ENCODE data around the gene KRT75. TPM values are rescaled to one million over a fixed set of nuclear protein-coding genes. Genes with fewer than 3 reads are reported as not detected.

KRT75 gene
- total and polyA plus RNA-seq, 2 of the 13 experiments (the other 11 are each of a cell fraction or from before 2014, with no cell fraction given) = not detected

DNA sequence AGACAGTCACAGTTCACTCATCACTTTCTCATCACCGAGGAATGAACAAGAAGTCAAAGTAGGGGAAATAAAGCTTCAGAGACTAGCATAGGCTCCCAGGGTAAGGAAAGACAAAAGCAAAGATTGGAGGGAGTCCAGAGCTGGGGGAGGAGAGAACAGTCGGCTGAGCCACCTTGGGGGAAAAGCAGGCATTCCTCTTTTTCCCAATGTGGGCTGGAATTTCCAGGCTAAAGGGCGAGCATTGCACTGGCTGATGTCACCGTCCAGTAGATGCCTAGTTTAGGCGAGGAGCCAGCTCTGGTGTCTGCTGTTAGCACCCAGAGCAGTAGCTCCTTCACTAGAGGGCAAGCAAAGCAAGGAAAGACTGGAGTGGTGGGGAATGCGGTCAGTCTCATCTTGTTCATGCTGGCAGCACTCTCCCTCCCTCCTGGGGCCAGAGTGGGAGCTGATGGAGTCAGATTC is 8.5 kb upstream of the KRT75 start:
- POLR2A ChIA-PET = no interaction called here
- CTCF ChIA-PET (ENCODE audit: low intra/inter-chr PET ratio, low total read pairs) = no interaction called here
- no peak overlapping the region for H3K9ac ChIP-seq (ENCODE audit: insufficient read depth, low read depth, low read length)
- DNase-seq (ENCODE audit: low spot score) (no peak), FAIRE-seq (no peak), ATAC-seq (no peak)
- H3K4me1 ChIP-seq (ENCODE audit: insufficient read depth, low read length) = peaks cover 13% of the 10 kb centered on the region
- no peaks in the 10 kb centered on the region for H3K36me3 ChIP-seq (replicated peaks in 1 of 2; ENCODE audit: control insufficient read depth in 1 of 2, insufficient read depth in 2 of 2, low read length in 2 of 2)
- no peak overlapping the region for H3K27ac ChIP-seq (ENCODE audit: extremely low read length, insufficient read depth, low read length)
- no peak overlapping the region for H2AFZ ChIP-seq (ENCODE audit: low read length)
- H3K4me2 ChIP-seq (ENCODE audit: low read depth, low read length) = no peak overlapping the region
- WGBS (ENCODE audit: low lambda C conversion rate) = 2% methylated on average over 5 of the region's 6 CpGs
- no peaks in the 10 kb centered on the region for H3K9me3 ChIP-seq (ENCODE audit: low read length)
- no peaks in the 10 kb centered on the region for H3K79me2 ChIP-seq (ENCODE audit: insufficient read depth, low read length)
- H3K27me3 ChIP-seq (ENCODE audit: control insufficient read depth in 1 of 2, insufficient read depth in 2 of 2, low read length in 2 of 2) = peaks cover 1 to 4% of the 10 kb centered on the region in 2 experiments; a peak in 2 of 5 replicates
- TF ChIP-seq FOSL1 (CRISPR knock-in tag; IDR thresholded peaks at IDR 0.05; ENCODE audit: borderline replicate concordance) = no peak
- TF ChIP-seq, protein P1, sequence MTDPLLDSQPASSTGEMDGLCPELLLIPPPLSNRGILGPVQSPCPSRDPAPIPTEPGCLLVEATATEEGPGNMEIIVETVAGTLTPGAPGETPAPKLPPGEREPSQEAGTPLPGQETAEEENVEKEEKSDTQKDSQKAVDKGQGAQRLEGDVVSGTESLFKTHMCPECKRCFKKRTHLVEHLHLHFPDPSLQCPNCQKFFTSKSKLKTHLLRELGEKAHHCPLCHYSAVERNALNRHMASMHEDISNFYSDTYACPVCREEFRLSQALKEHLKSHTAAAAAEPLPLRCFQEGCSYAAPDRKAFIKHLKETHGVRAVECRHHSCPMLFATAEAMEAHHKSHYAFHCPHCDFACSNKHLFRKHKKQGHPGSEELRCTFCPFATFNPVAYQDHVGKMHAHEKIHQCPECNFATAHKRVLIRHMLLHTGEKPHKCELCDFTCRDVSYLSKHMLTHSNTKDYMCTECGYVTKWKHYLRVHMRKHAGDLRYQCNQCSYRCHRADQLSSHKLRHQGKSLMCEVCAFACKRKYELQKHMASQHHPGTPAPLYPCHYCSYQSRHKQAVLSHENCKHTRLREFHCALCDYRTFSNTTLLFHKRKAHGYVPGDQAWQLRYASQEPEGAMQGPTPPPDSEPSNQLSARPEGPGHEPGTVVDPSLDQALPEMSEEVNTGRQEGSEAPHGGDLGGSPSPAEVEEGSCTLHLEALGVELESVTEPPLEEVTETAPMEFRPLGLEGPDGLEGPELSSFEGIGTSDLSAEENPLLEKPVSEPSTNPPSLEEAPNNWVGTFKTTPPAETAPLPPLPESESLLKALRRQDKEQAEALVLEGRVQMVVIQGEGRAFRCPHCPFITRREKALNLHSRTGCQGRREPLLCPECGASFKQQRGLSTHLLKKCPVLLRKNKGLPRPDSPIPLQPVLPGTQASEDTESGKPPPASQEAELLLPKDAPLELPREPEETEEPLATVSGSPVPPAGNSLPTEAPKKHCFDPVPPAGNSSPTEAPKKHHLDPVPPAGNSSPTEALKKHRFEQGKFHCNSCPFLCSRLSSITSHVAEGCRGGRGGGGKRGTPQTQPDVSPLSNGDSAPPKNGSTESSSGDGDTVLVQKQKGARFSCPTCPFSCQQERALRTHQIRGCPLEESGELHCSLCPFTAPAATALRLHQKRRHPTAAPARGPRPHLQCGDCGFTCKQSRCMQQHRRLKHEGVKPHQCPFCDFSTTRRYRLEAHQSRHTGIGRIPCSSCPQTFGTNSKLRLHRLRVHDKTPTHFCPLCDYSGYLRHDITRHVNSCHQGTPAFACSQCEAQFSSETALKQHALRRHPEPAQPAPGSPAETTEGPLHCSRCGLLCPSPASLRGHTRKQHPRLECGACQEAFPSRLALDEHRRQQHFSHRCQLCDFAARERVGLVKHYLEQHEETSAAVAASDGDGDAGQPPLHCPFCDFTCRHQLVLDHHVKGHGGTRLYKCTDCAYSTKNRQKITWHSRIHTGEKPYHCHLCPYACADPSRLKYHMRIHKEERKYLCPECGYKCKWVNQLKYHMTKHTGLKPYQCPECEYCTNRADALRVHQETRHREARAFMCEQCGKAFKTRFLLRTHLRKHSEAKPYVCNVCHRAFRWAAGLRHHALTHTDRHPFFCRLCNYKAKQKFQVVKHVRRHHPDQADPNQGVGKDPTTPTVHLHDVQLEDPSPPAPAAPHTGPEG (CRISPR knock-in tag; IDR thresholded peaks at IDR 0.05) = no peak
- no peak for TF ChIP-seq ZSCAN9 (CRISPR knock-in tag; IDR thresholded peaks at IDR 0.05; ENCODE audit: borderline replicate concordance)
- no peak for TF ChIP-seq ZKSCAN8 (CRISPR knock-in tag; IDR thresholded peaks at IDR 0.05; ENCODE audit: borderline replicate concordance)
- no peak for TF ChIP-seq IKZF4 (CRISPR knock-in tag; IDR thresholded peaks at IDR 0.05; ENCODE audit: borderline replicate concordance, low read depth, not compliant biosample characterization)
- TF ChIP-seq ZBTB21 (CRISPR knock-in tag; IDR thresholded peaks at IDR 0.05) = no peak
- TF ChIP-seq NFYB (CRISPR knock-in tag; IDR thresholded peaks at IDR 0.05) = no peak
- TF ChIP-seq, protein P2, sequence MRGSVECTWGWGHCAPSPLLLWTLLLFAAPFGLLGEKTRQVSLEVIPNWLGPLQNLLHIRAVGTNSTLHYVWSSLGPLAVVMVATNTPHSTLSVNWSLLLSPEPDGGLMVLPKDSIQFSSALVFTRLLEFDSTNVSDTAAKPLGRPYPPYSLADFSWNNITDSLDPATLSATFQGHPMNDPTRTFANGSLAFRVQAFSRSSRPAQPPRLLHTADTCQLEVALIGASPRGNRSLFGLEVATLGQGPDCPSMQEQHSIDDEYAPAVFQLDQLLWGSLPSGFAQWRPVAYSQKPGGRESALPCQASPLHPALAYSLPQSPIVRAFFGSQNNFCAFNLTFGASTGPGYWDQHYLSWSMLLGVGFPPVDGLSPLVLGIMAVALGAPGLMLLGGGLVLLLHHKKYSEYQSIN (CRISPR knock-in tag; IDR thresholded peaks at IDR 0.05; ENCODE audit: borderline replicate concordance) = no peak
- no peak for TF ChIP-seq ZFP62 (CRISPR knock-in tag; IDR thresholded peaks at IDR 0.05)
- no peak for TF ChIP-seq ZKSCAN1 (IDR thresholded peaks at IDR 0.05; ENCODE audit: low read length)
- TF ChIP-seq PHF20 (CRISPR knock-in tag; IDR thresholded peaks at IDR 0.05) = no peak
- TF ChIP-seq ZNF782 (CRISPR knock-in tag; IDR thresholded peaks at IDR 0.05; ENCODE audit: borderline replicate concordance) = no peak
- TF ChIP-seq ZFY (CRISPR knock-in tag; IDR thresholded peaks at IDR 0.05) = no peak
- no peak for TF ChIP-seq NR3C1 (CRISPR knock-in tag; IDR thresholded peaks at IDR 0.05)
- TF ChIP-seq, protein P3, sequence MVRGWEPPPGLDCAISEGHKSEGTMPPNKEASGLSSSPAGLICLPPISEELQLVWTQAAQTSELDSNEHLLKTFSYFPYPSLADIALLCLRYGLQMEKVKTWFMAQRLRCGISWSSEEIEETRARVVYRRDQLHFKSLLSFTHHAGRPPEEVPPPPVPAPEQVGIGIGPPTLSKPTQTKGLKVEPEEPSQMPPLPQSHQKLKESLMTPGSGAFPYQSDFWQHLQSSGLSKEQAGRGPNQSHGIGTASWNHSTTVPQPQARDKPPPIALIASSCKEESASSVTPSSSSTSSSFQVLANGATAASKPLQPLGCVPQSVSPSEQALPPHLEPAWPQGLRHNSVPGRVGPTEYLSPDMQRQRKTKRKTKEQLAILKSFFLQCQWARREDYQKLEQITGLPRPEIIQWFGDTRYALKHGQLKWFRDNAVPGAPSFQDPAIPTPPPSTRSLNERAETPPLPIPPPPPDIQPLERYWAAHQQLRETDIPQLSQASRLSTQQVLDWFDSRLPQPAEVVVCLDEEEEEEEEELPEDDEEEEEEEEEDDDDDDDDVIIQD (CRISPR knock-in tag; IDR thresholded peaks at IDR 0.05; ENCODE audit: low read depth) = no peak
- intact Hi-C loops (cut with micrococcal nuclease; ENCODE audit: unreplicated experiment) = no loop called here
- no peak overlapping the region for H3K4me3 ChIP-seq (replicated peaks in 1 of 3; ENCODE audit: insufficient read depth in 1 of 3, low read depth in 2 of 3, low read length in 3 of 3)
- H4K20me1 ChIP-seq (ENCODE audit: insufficient read depth, low read length) = no peaks in the 10 kb centered on the region
- in situ Hi-C loops (cut with HindIII; ENCODE audit: extremely low pct_ligation_motif_present, low pct_unique_long_range_greater_than_20kb) = no loop called here
- BruUV-seq (replicated peaks) = no TSS peak
